Activated T-cell treated with anti-CD3 and anti-CD28 coated beads, Interleukin-2, amount 50 U/mL, for 72 hours (primary cell): ENCODE data around the gene ATP2B2. TPM values are rescaled to one million over a fixed set of nuclear protein-coding genes. Genes with fewer than 3 reads are reported as not detected.

Experiments used
- ATAC-seq, 2 donors: fragments of 150-1000 bp; cut with Tn5 transposase; replicated peaks in 1 of 2; 2 replicates each; pipeline ENCODE4 v1.10.0; 2021; ENCODE audit warnings: moderate library complexity in 2 of 2, mild to moderate bottlenecking in 1 of 2
- DNase-seq, 2 donors: peaks; one replicate each; pipeline ENCODE4 v3.0.0; 2021 to 2022; ENCODE audit warnings: mixed read lengths in 1 of 2
- H3K27ac Mint-ChIP-seq: one replicate; pipeline ENCODE4 v1.8.0; 2022; ENCODE audit warnings: mild to moderate bottlenecking, moderate library complexity, mixed read lengths
- H3K27me3 Mint-ChIP-seq: one replicate; pipeline ENCODE4 v1.8.0; 2022; ENCODE audit warnings: low read depth, mixed read lengths
- H3K36me3 Mint-ChIP-seq, 2 donors: one replicate each; pipeline ENCODE4 v1.8.0; 2022; ENCODE audit warnings: mixed read lengths in 2 of 2, mild to moderate bottlenecking in 1 of 2; ENCODE audit not compliant: insufficient read depth in 2 of 2
- H3K4me1 Mint-ChIP-seq: one replicate; pipeline ENCODE4 v1.8.0; 2022; ENCODE audit warnings: low read depth, mixed read lengths
- H3K4me3 Mint-ChIP-seq, 2 donors: one replicate each; pipeline ENCODE4 v1.8.0; 2022; ENCODE audit warnings: mild to moderate bottlenecking in 2 of 2, mixed read lengths in 2 of 2, moderate library complexity in 2 of 2
- H3K9me3 Mint-ChIP-seq, 2 donors: one replicate each; pipeline ENCODE4 v1.8.0; 2022; ENCODE audit warnings: mixed read lengths in 2 of 2
- total RNA-seq, 2 donors: library from RNA; stranded (reverse); gene quantifications; one replicate each; pipeline ENCODE4 v1.2.3, GENCODE V29; 2022

ATP2B2 gene
- total RNA-seq, 2 donors from 2014 or later = not detected

- H3K27ac Mint-ChIP-seq = no peak overlapping the region
- ATAC-seq = no peak
- H3K9me3 Mint-ChIP-seq = no peaks in the 10 kb centered on the region
- H3K4me1 Mint-ChIP-seq = peaks cover 28% of the 10 kb centered on the region
- no peak for DNase-seq
- H3K36me3 Mint-ChIP-seq = peaks cover 2 to 6% of the 10 kb centered on the region in 2 donors
- no peaks in the 10 kb centered on the region for H3K27me3 Mint-ChIP-seq
- no peak overlapping the region for H3K4me3 Mint-ChIP-seq
These were observed 215.5 kb downstream of the ATP2B2 start for GRCh38 chr3:10289787-10290355.

GRCh38 chr3:10289077-10289476 lies 216.3 kb downstream of the ATP2B2 start:
- no peaks in the 10 kb centered on the region for H3K9me3 Mint-ChIP-seq
- H3K36me3 Mint-ChIP-seq = peaks cover 2 to 5% of the 10 kb centered on the region in 2 donors
- DNase-seq (no peak), ATAC-seq (no peak)
- peaks cover 36% of the 10 kb centered on the region for H3K4me1 Mint-ChIP-seq
- H3K27ac Mint-ChIP-seq = no peak overlapping the region
- H3K4me3 Mint-ChIP-seq = no peak overlapping the region
- H3K27me3 Mint-ChIP-seq = no peaks in the 10 kb centered on the region

- no peaks in the 10 kb centered on the region for H3K9me3 Mint-ChIP-seq
- no peak for ATAC-seq
- no peak overlapping the region for H3K27ac Mint-ChIP-seq
- no peak for DNase-seq
- peaks cover 2 to 5% of the 10 kb centered on the region in 2 donors for H3K36me3 Mint-ChIP-seq
- no peaks in the 10 kb centered on the region for H3K27me3 Mint-ChIP-seq
- peaks cover 41% of the 10 kb centered on the region for H3K4me1 Mint-ChIP-seq
- no peak overlapping the region for H3K4me3 Mint-ChIP-seq
These were observed 216.8 kb downstream of the ATP2B2 start for GRCh38 chr3:10288575-10288960.

- no peak overlapping the region for H3K4me3 Mint-ChIP-seq
- H3K36me3 Mint-ChIP-seq = peaks cover 2 to 5% of the 10 kb centered on the region in 2 donors
- H3K9me3 Mint-ChIP-seq = no peaks in the 10 kb centered on the region
- H3K27ac Mint-ChIP-seq = no peak overlapping the region
- peaks cover 45% of the 10 kb centered on the region for H3K4me1 Mint-ChIP-seq
- no peak for DNase-seq
- no peak for ATAC-seq
- H3K27me3 Mint-ChIP-seq = no peaks in the 10 kb centered on the region
These were observed 217.3 kb downstream of the ATP2B2 start for GRCh38 chr3:10287936-10288574.

- Mint-ChIP-seq H3K4me3 (no peak overlapping the region), H3K4me1 (peaks cover 40% of the 10 kb centered on the region), H3K36me3 (peaks cover 0 to 7% of the 10 kb centered on the region in 2 donors), H3K27me3 (no peaks in the 10 kb centered on the region), H3K9me3 (no peaks in the 10 kb centered on the region), H3K27ac (peak overlapping the region; percentile 15)
- DNase-seq (peak in 1 of 2 donors; percentile 26), ATAC-seq (peak in 1 of 2 donors; percentile 29)
These were observed 218.6 kb downstream of the ATP2B2 start for GRCh38 chr3:10286596-10287295.

GRCh38 chr3:10286133-10286524 lies 219.3 kb downstream of the ATP2B2 start:
- H3K27ac Mint-ChIP-seq = peak overlapping the region; percentile 15

GRCh38 chr3:10285272-10286132 lies 219.9 kb downstream of the ATP2B2 start:
- peak in 1 of 2 donors; percentile 15 for DNase-seq
- H3K4me3 Mint-ChIP-seq = peak overlapping the region in 1 of 2 donors; percentile 46
- H3K27ac Mint-ChIP-seq = peak overlapping the region; percentile 82
- no peaks in the 10 kb centered on the region for H3K27me3 Mint-ChIP-seq
- peak in 1 of 2 donors; percentile 38 for ATAC-seq
- no peaks in the 10 kb centered on the region for H3K9me3 Mint-ChIP-seq
- H3K4me1 Mint-ChIP-seq = peaks cover 47% of the 10 kb centered on the region
- H3K36me3 Mint-ChIP-seq = peaks cover 0 to 7% of the 10 kb centered on the region in 2 donors

More at GRCh38 chr3:10286133-10286524, 219.3 kb downstream of the ATP2B2 start:
- H3K4me1 Mint-ChIP-seq = peaks cover 40% of the 10 kb centered on the region
- ATAC-seq (no peak), DNase-seq (no peak)
- H3K36me3 Mint-ChIP-seq = peaks cover 0 to 7% of the 10 kb centered on the region in 2 donors
- H3K27me3 Mint-ChIP-seq = no peaks in the 10 kb centered on the region
- no peak overlapping the region for H3K4me3 Mint-ChIP-seq
- H3K9me3 Mint-ChIP-seq = no peaks in the 10 kb centered on the region

GRCh38 chr3:10284496-10284895 lies 220.9 kb downstream of the ATP2B2 start:
- Mint-ChIP-seq H3K4me1 (peaks cover 55% of the 10 kb centered on the region), H3K27ac (peak overlapping the region; percentile 40), H3K9me3 (no peaks in the 10 kb centered on the region), H3K27me3 (no peaks in the 10 kb centered on the region), H3K4me3 (peak overlapping the region; percentile 33 to 46), H3K36me3 (peaks cover 0 to 9% of the 10 kb centered on the region in 2 donors)
- peak; percentile 68 to 73 for ATAC-seq
- DNase-seq = peak; percentile 18 to 34

- H3K27ac Mint-ChIP-seq = peak overlapping the region; percentile 40
- peaks cover 55% of the 10 kb centered on the region for H3K4me1 Mint-ChIP-seq
- H3K4me3 Mint-ChIP-seq = peak overlapping the region in 1 of 2 donors; percentile 46
- no peaks in the 10 kb centered on the region for H3K9me3 Mint-ChIP-seq
- DNase-seq = no peak
- H3K27me3 Mint-ChIP-seq = no peaks in the 10 kb centered on the region
- H3K36me3 Mint-ChIP-seq = peaks cover 0 to 9% of the 10 kb centered on the region in 2 donors
- ATAC-seq = no peak
These were observed 221.7 kb downstream of the ATP2B2 start for GRCh38 chr3:10283638-10284037.

GRCh38 chr3:10281951-10282350 lies 223.4 kb downstream of the ATP2B2 start:
- DNase-seq (no peak), ATAC-seq (no peak)
- Mint-ChIP-seq H3K4me3 (peak overlapping the region in 1 of 2 donors; percentile 19), H3K36me3 (peaks cover 0 to 6% of the 10 kb centered on the region in 2 donors), H3K27ac (peak overlapping the region; percentile 90), H3K9me3 (no peaks in the 10 kb centered on the region), H3K4me1 (peaks cover 67% of the 10 kb centered on the region), H3K27me3 (no peaks in the 10 kb centered on the region)

- ATAC-seq = no peak
- peak overlapping the region; percentile 58 for H3K27ac Mint-ChIP-seq
- peaks cover 0 to 8% of the 10 kb centered on the region in 2 donors for H3K36me3 Mint-ChIP-seq
- peaks cover 69% of the 10 kb centered on the region for H3K4me1 Mint-ChIP-seq
- H3K9me3 Mint-ChIP-seq = no peaks in the 10 kb centered on the region
- H3K27me3 Mint-ChIP-seq = no peaks in the 10 kb centered on the region
- H3K4me3 Mint-ChIP-seq = no peak overlapping the region
- no peak for DNase-seq
These were observed 224.8 kb downstream of the ATP2B2 start for GRCh38 chr3:10280571-10280970.

- no peak overlapping the region for H3K4me3 Mint-ChIP-seq
- peaks cover 69% of the 10 kb centered on the region for H3K4me1 Mint-ChIP-seq
- peaks cover 0 to 10% of the 10 kb centered on the region in 2 donors for H3K36me3 Mint-ChIP-seq
- H3K27ac Mint-ChIP-seq = no peak overlapping the region
- no peaks in the 10 kb centered on the region for H3K9me3 Mint-ChIP-seq
- H3K27me3 Mint-ChIP-seq = no peaks in the 10 kb centered on the region
- no peak for DNase-seq
- ATAC-seq = peak in 1 of 2 donors; percentile 37
These were observed 225.2 kb downstream of the ATP2B2 start for GRCh38 chr3:10280177-10280529.
